Neural cell (in vitro differentiated cells): ENCODE data around the gene TTLL5.

Experiments
- CTCF ChIP-seq: fragments of 450-650 bp; IDR thresholded peaks from 2 replicates; pipeline ENCODE4 v1.5.1; 2014; ENCODE audit warnings: antibody characterized with exemption, mild to moderate bottlenecking, moderate library complexity; ENCODE audit not compliant: poor library complexity, severe bottlenecking
- EZH2 ChIP-seq: fragments of 200-600, 300-800 bp; shearing (Covaris generic), sonication (generic); IDR thresholded peaks from 2 replicates; pipeline ENCODE4 v1.6.1; 2014; ENCODE audit warnings: antibody characterized with exemption, low read length, borderline replicate concordance, mild to moderate bottlenecking; ENCODE audit not compliant: insufficient read depth, poor library complexity, severe bottlenecking
- MXI1 ChIP-seq: fragments of 450-650 bp; conservative IDR thresholded peaks from 2 replicates; pipeline ENCODE4 v1.6.1; 2014; ENCODE audit warnings: antibody characterized with exemption, mild to moderate bottlenecking; ENCODE audit not compliant: poor library complexity, severe bottlenecking
- POLR2AphosphoS5 ChIP-seq: IDR thresholded peaks from 2 replicates; pipeline ENCODE4 v1.6.1; 2012
- RAD21 ChIP-seq: fragments of 450-650 bp; conservative IDR thresholded peaks from 2 replicates; pipeline ENCODE4 v1.6.1; 2014; ENCODE audit warnings: antibody characterized with exemption, mild to moderate bottlenecking, moderate library complexity

- TF ChIP-seq POLR2AphosphoS5 (no peak), CTCF (no peak), EZH2 (no peak), RAD21 (no peak), MXI1 (no peak)
Observed at GRCh38 chr14:75650253-75651058, 10.6 kb upstream of the TTLL5 start.
